ENCODE measurements around the gene RAB29.

Gene RAB29

DNA sequence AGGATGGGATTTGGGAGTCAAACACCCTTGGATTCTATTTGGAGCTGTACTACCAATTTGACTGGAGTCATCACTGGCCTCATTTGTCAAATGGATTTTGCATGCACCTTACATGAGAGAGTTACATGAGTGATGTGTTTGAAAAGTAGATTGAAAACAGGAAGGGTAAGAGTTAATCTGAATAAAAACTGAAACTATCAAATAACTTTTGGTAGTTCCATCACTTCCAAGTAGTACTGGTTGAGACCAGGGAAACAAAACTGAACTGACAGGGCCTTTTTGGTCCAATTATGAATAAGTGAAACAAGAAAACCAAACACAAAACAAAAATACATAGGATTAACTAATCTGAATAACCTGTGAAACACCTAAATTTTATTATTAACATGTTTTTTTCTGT is 55.5 kb downstream of the RAB29 start:
- no peak for DNase-seq

DNA sequence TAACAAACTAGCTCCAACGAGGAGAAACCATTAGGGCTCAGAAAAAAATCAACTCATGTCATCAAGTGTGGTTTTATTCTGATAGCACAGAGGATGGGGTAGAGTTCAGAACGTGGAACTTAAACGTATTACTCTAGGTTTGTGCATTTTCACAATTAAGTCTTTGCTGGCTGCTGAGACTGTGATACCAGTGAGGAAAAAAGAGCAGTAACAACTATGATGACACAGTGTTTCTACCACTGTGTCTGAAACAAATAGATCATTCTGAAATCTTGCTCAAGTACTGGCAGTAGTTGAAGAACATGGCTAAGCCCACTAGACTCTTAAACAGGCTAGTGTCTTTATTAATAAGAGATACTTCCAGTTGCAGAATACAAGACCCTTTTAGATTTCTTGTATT is 56.3 kb downstream of the RAB29 start:
- no peak for DNase-seq
